Thymus (tissue), 11 donors: ENCODE data around the gene TIGD3. TPM values are rescaled to one million over a fixed set of nuclear protein-coding genes. Genes with fewer than 3 reads are reported as not detected.

Source experiments
- DNase-seq, 9 donors: peaks; one replicate each; pipeline ENCODE4 v3.0.0-alpha.2; 2013; ENCODE audit warnings: low spot score in 9 of 9, low read depth in 6 of 9, missing footprints in 1 of 9
- H3K27ac ChIP-seq, 2 donors: one replicate each; pipeline ENCODE4 v1.5.1; 2013; ENCODE audit warnings: control low read depth in 1 of 2, low read depth in 1 of 2, low read length in 1 of 2, mild to moderate bottlenecking in 1 of 2, moderate library complexity in 1 of 2
- H3K27me3 ChIP-seq, 2 donors: one replicate each; pipeline ENCODE4 v1.5.1; 2013; ENCODE audit warnings: low read length in 1 of 2; ENCODE audit not compliant: control insufficient read depth in 2 of 2, insufficient read depth in 1 of 2
- H3K36me3 ChIP-seq, 2 donors: one replicate each; pipeline ENCODE4 v1.5.1; 2013; ENCODE audit warnings: low read length in 1 of 2, mild to moderate bottlenecking in 1 of 2, moderate library complexity in 1 of 2; ENCODE audit not compliant: control insufficient read depth in 2 of 2, insufficient read depth in 2 of 2
- H3K4me1 ChIP-seq, 2 donors: one replicate each; pipeline ENCODE4 v1.5.1; 2013; ENCODE audit warnings: low read length in 2 of 2; ENCODE audit not compliant: control insufficient read depth in 2 of 2, insufficient read depth in 2 of 2
- H3K4me3 ChIP-seq, 2 donors: one replicate each; pipeline ENCODE4 v1.5.1; 2013; ENCODE audit warnings: low read length in 2 of 2, control low read depth in 1 of 2, mild to moderate bottlenecking in 1 of 2
- H3K9me3 ChIP-seq, 2 donors: one replicate each; pipeline ENCODE4 v1.5.1; 2013; ENCODE audit warnings: low read length in 1 of 2, mild to moderate bottlenecking in 1 of 2; ENCODE audit not compliant: control insufficient read depth in 2 of 2, insufficient read depth in 1 of 2
- WGBS: extraction: QIAGEN DNeasy Blood & Tissue Kit; methylation state at CpG from one replicate; pipeline ENCODE4 v1.1.7; 2013; 5-methylcytosine and 5-hydroxymethylcytosine counted together
- polyA plus RNA-seq: library from polyadenylated mRNA; stranded (reverse); fragments of 200-250 nt; gene quantifications from one replicate; pipeline ENCODE4 v1.2.3, GENCODE V29; 2013
- total RNA-seq: library from RNA; stranded (reverse); fragments of 120-200 nt; gene quantifications from one replicate; pipeline ENCODE4 v1.2.4, GENCODE V29; 2013
- donor health status: healthy.

TIGD3 gene
- total and polyA plus RNA-seq, 2 donors = 1.0 to 1.9 TPM

GRCh38 chr11:65376138-65376713 is 21.7 kb downstream of the TIGD3 start:
- WGBS = 97% methylated on average over 16 of the region's 16 CpGs
- H3K27me3 ChIP-seq = no peaks in the 10 kb centered on the region
- no peak for DNase-seq
- H3K4me3 ChIP-seq = no peak overlapping the region
- H3K4me1 ChIP-seq = peaks cover 3 to 6% of the 10 kb centered on the region in 2 donors
- H3K9me3 ChIP-seq = peaks cover 0 to 1% of the 10 kb centered on the region in 2 donors
- peaks cover 4 to 8% of the 10 kb centered on the region in 2 donors for H3K36me3 ChIP-seq
- H3K27ac ChIP-seq = no peak overlapping the region

- H3K27me3 ChIP-seq = no peaks in the 10 kb centered on the region
- H3K9me3 ChIP-seq = peaks cover 0 to 1% of the 10 kb centered on the region in 2 donors
- peaks cover 7 to 14% of the 10 kb centered on the region in 2 donors for H3K4me1 ChIP-seq
- no peak overlapping the region for H3K27ac ChIP-seq
- no peak for DNase-seq
- H3K36me3 ChIP-seq = peaks cover 4 to 8% of the 10 kb centered on the region in 2 donors
- H3K4me3 ChIP-seq = no peak overlapping the region
- 96% methylated on average over 8 of the region's 8 CpGs for WGBS
Measured at GRCh38 chr11:65377036-65377435, 22.5 kb downstream of the TIGD3 start.

GRCh38 chr11:65377777-65378176 is 23.2 kb downstream of the TIGD3 start:
- Histone ChIP-seq H3K27ac (peak overlapping the region in 1 of 2 donors; percentile 16), H3K36me3 (peaks cover 4 to 8% of the 10 kb centered on the region in 2 donors), H3K9me3 (peaks cover 0 to 1% of the 10 kb centered on the region in 2 donors), H3K27me3 (no peaks in the 10 kb centered on the region), H3K4me1 (peaks cover 13 to 22% of the 10 kb centered on the region in 2 donors), H3K4me3 (no peak overlapping the region)
- 97% methylated on average over 8 of the region's 8 CpGs for WGBS
- no peak for DNase-seq

- no peaks in the 10 kb centered on the region for H3K27me3 ChIP-seq
- H3K36me3 ChIP-seq = peaks cover 4 to 8% of the 10 kb centered on the region in 2 donors
- H3K4me1 ChIP-seq = peaks cover 16 to 28% of the 10 kb centered on the region in 2 donors
- peak overlapping the region in 1 of 2 donors; percentile 16 for H3K27ac ChIP-seq
- 61% methylated on average over 19 of the region's 19 CpGs for WGBS
- DNase-seq = no peak
- peaks cover 0 to 1% of the 10 kb centered on the region in 2 donors for H3K9me3 ChIP-seq
- no peak overlapping the region for H3K4me3 ChIP-seq
Measured at GRCh38 chr11:65378208-65378927, 23.8 kb downstream of the TIGD3 start.

GRCh38 chr11:65378928-65379638 is 24.5 kb downstream of the TIGD3 start:
- Histone ChIP-seq H3K4me3 (no peak overlapping the region), H3K36me3 (peaks cover 4 to 8% of the 10 kb centered on the region in 2 donors), H3K27me3 (no peaks in the 10 kb centered on the region), H3K4me1 (peaks cover 16 to 33% of the 10 kb centered on the region in 2 donors), H3K27ac (no peak overlapping the region), H3K9me3 (peaks cover 0 to 1% of the 10 kb centered on the region in 2 donors)
- 97% methylated on average over 14 of the region's 14 CpGs for WGBS
- DNase-seq = no peak

GRCh38 chr11:65379698-65380459 is 25.3 kb downstream of the TIGD3 start:
- WGBS = 96% methylated on average over 13 of the region's 13 CpGs
- Histone ChIP-seq H3K27ac (no peak overlapping the region), H3K4me1 (peaks cover 16 to 40% of the 10 kb centered on the region in 2 donors), H3K4me3 (no peak overlapping the region), H3K36me3 (peaks cover 4 to 8% of the 10 kb centered on the region in 2 donors), H3K27me3 (no peaks in the 10 kb centered on the region), H3K9me3 (peaks cover 0 to 1% of the 10 kb centered on the region in 2 donors)
- no peak for DNase-seq

GRCh38 chr11:65380460-65381119 is 26.0 kb downstream of the TIGD3 start:
- H3K36me3 ChIP-seq = peaks cover 4 to 8% of the 10 kb centered on the region in 2 donors
- no peaks in the 10 kb centered on the region for H3K27me3 ChIP-seq
- H3K27ac ChIP-seq = no peak overlapping the region
- peaks cover 0 to 1% of the 10 kb centered on the region in 2 donors for H3K9me3 ChIP-seq
- peaks cover 16 to 48% of the 10 kb centered on the region in 2 donors for H3K4me1 ChIP-seq
- DNase-seq = no peak
- WGBS = 96% methylated on average over 16 of the region's 16 CpGs
- H3K4me3 ChIP-seq = no peak overlapping the region

- peaks cover 4 to 8% of the 10 kb centered on the region in 2 donors for H3K36me3 ChIP-seq
- DNase-seq = no peak
- no peaks in the 10 kb centered on the region for H3K9me3 ChIP-seq
- peak overlapping the region; percentile 99 for H3K27ac ChIP-seq
- peak overlapping the region; percentile 52 to 62 for H3K4me3 ChIP-seq
- WGBS = 6% methylated on average over 6 of the region's 6 CpGs
- H3K27me3 ChIP-seq = no peaks in the 10 kb centered on the region
- H3K4me1 ChIP-seq = peaks cover 19 to 55% of the 10 kb centered on the region in 2 donors
Measured at GRCh38 chr11:65381716-65382032, 27.1 kb downstream of the TIGD3 start.
